Measurements from ENCODE around the gene PDGFC. TPM values are rescaled to one million over a fixed set of nuclear protein-coding genes. Genes with fewer than 3 reads are reported as not detected.

PDGFC gene
- total and polyA plus RNA-seq, 2 experiments from 2014 or later: 35.5 to 63.3 TPM

- no peaks in the 10 kb centered on the region for H3K4me1 ChIP-seq (ENCODE audit: insufficient read depth)
- no peaks in the 10 kb centered on the region for H3K27me3 ChIP-seq
- no peak overlapping the region for H3K4me2 ChIP-seq
- H2AFZ ChIP-seq: no peak overlapping the region
- WGBS (ENCODE audit: low lambda C conversion rate, missing lambda C conversion rate): 84% methylated on average over 1 of the region's 1 CpG
- peaks cover 15% of the 10 kb centered on the region for H3K9me3 ChIP-seq (ENCODE audit: low read depth)
- H3K36me3 ChIP-seq (replicated peaks; ENCODE audit: insufficient read depth, low read depth): no peaks in the 10 kb centered on the region
- H3K27ac ChIP-seq: no peak overlapping the region
- no peak for DNase-seq (ENCODE audit: low spot score)
- H4K20me1 ChIP-seq (ENCODE audit: insufficient read depth, poor library complexity, severe bottlenecking): no peaks in the 10 kb centered on the region
- TF ChIP-seq EZH2 (IDR thresholded peaks at IDR 0.05; ENCODE audit: borderline replicate concordance): no peak
- no peaks in the 10 kb centered on the region for H3K9me2 ChIP-seq (replicated peaks; ENCODE audit: insufficient read depth)
- no peaks in the 10 kb centered on the region for H3K79me2 ChIP-seq
- H3K4me3 ChIP-seq: no peak overlapping the region
These were observed 238.0 kb downstream of the PDGFC start for GRCh38 chr4:156733582-156733981.

GRCh38 chr4:156732634-156733033, 239.0 kb downstream of the PDGFC start:
- TF ChIP-seq EZH2 (IDR thresholded peaks at IDR 0.05; ENCODE audit: borderline replicate concordance) (no peak), CTCF (IDR thresholded peaks at IDR 0.05; ENCODE audit: poor library complexity) (no peak), EZH2phosphoT487 (IDR thresholded peaks at IDR 0.05; ENCODE audit: low read depth, severe bottlenecking, unreplicated experiment) (no peak)
- H4K20me1 ChIP-seq (ENCODE audit: insufficient read depth, poor library complexity, severe bottlenecking): no peaks in the 10 kb centered on the region

GRCh38 chr4:156729416-156729815, 242.2 kb downstream of the PDGFC start:
- H3K4me1 ChIP-seq (ENCODE audit: insufficient read depth): no peaks in the 10 kb centered on the region
- H3K9me2 ChIP-seq (replicated peaks; ENCODE audit: insufficient read depth): no peaks in the 10 kb centered on the region
- peaks cover 15% of the 10 kb centered on the region for H3K9me3 ChIP-seq (ENCODE audit: low read depth)
- no peak overlapping the region for H2AFZ ChIP-seq
- no peak overlapping the region for H3K4me2 ChIP-seq
- no peaks in the 10 kb centered on the region for H4K20me1 ChIP-seq (ENCODE audit: insufficient read depth, poor library complexity, severe bottlenecking)
- TF ChIP-seq CTCF (IDR thresholded peaks at IDR 0.05; ENCODE audit: poor library complexity) (no peak), EZH2phosphoT487 (IDR thresholded peaks at IDR 0.05; ENCODE audit: low read depth, severe bottlenecking, unreplicated experiment) (no peak), EZH2 (IDR thresholded peaks at IDR 0.05; ENCODE audit: borderline replicate concordance) (no peak)
- no peaks in the 10 kb centered on the region for H3K27me3 ChIP-seq
- no peak for DNase-seq (ENCODE audit: low spot score)
- no peaks in the 10 kb centered on the region for H3K79me2 ChIP-seq
- no peaks in the 10 kb centered on the region for H3K36me3 ChIP-seq (replicated peaks; ENCODE audit: insufficient read depth, low read depth)
- H3K27ac ChIP-seq: no peak overlapping the region
- WGBS (ENCODE audit: low lambda C conversion rate, missing lambda C conversion rate): 95% methylated on average over 4 of the region's 4 CpGs
- no peak overlapping the region for H3K4me3 ChIP-seq

More at GRCh38 chr4:156732634-156733033, 239.0 kb downstream of the PDGFC start:
- H3K4me2 ChIP-seq: no peak overlapping the region
- H3K79me2 ChIP-seq: no peaks in the 10 kb centered on the region
- H2AFZ ChIP-seq: no peak overlapping the region
- H3K27ac ChIP-seq: no peak overlapping the region
- DNase-seq (ENCODE audit: low spot score): no peak
- no peak overlapping the region for H3K4me3 ChIP-seq
- no peaks in the 10 kb centered on the region for H3K27me3 ChIP-seq
- WGBS (ENCODE audit: low lambda C conversion rate, missing lambda C conversion rate): 94% methylated on average over 6 of the region's 6 CpGs
- H3K4me1 ChIP-seq (ENCODE audit: insufficient read depth): no peaks in the 10 kb centered on the region
- H3K36me3 ChIP-seq (replicated peaks; ENCODE audit: insufficient read depth, low read depth): no peaks in the 10 kb centered on the region
- peaks cover 15% of the 10 kb centered on the region for H3K9me3 ChIP-seq (ENCODE audit: low read depth)
- no peaks in the 10 kb centered on the region for H3K9me2 ChIP-seq (replicated peaks; ENCODE audit: insufficient read depth)

GRCh38 chr4:156725257-156725656, 246.3 kb downstream of the PDGFC start:
- WGBS (ENCODE audit: low lambda C conversion rate, missing lambda C conversion rate): 95% methylated on average over 2 of the region's 2 CpGs
- H3K4me1 ChIP-seq (ENCODE audit: insufficient read depth): no peaks in the 10 kb centered on the region
- H2AFZ ChIP-seq: no peak overlapping the region
- no peaks in the 10 kb centered on the region for H3K9me3 ChIP-seq (ENCODE audit: low read depth)
- H3K4me2 ChIP-seq: no peak overlapping the region
- no peak overlapping the region for H3K27ac ChIP-seq
- no peaks in the 10 kb centered on the region for H3K36me3 ChIP-seq (replicated peaks; ENCODE audit: insufficient read depth, low read depth)
- no peaks in the 10 kb centered on the region for H3K79me2 ChIP-seq
- no peaks in the 10 kb centered on the region for H3K9me2 ChIP-seq (replicated peaks; ENCODE audit: insufficient read depth)
- no peaks in the 10 kb centered on the region for H4K20me1 ChIP-seq (ENCODE audit: insufficient read depth, poor library complexity, severe bottlenecking)
- H3K27me3 ChIP-seq: no peaks in the 10 kb centered on the region
- DNase-seq (ENCODE audit: low spot score): no peak
- H3K4me3 ChIP-seq: no peak overlapping the region
- TF ChIP-seq EZH2phosphoT487 (IDR thresholded peaks at IDR 0.05; ENCODE audit: low read depth, severe bottlenecking, unreplicated experiment): no peak
- TF ChIP-seq EZH2 (IDR thresholded peaks at IDR 0.05; ENCODE audit: borderline replicate concordance): no peak
- TF ChIP-seq CTCF (IDR thresholded peaks at IDR 0.05; ENCODE audit: poor library complexity): no peak

Measured in hepatocyte (in vitro differentiated cells).